Measurements from ENCODE around the gene FCER1G. TPM values are rescaled to one million over a fixed set of nuclear protein-coding genes. Genes with fewer than 3 reads are reported as not detected.

The FCER1G gene
- polyA plus RNA-seq, 3 donors = 2,686 to 4,191 (median 2,715) TPM

GRCh38 chr1:161177936-161178244 lies 37.2 kb upstream of the FCER1G start:
- intact Hi-C loops (cut with micrococcal nuclease) = no loop called here
- peak overlapping the region; percentile 94 for H2AFZ ChIP-seq (ENCODE audit: insufficient read depth, low read depth, low read length, poor library complexity, severe bottlenecking)

GRCh38 chr1:161179698-161180097 lies 35.4 kb upstream of the FCER1G start:
- Histone ChIP-seq H4K20me1 (ENCODE audit: insufficient read depth, low read length) (no peaks in the 10 kb centered on the region), H3K9ac (ENCODE audit: insufficient read depth, low read length, poor library complexity, severe bottlenecking) (no peak overlapping the region), H3K4me2 (replicated peaks; ENCODE audit: extremely low read depth, low read length, poor library complexity, severe bottlenecking) (no peak overlapping the region), H3K4me1 (ENCODE audit: control insufficient read depth in 1 of 2, insufficient read depth in 2 of 2, low read length in 2 of 2) (peaks cover 62 to 68% of the 10 kb centered on the region in 2 donors), H3K4me3 (replicated peaks in 1 of 3; ENCODE audit: low read depth in 2 of 3, low read length in 3 of 3) (no peak overlapping the region), H2AFZ (ENCODE audit: insufficient read depth, low read depth, low read length, poor library complexity, severe bottlenecking) (no peak overlapping the region), H3K36me3 (replicated peaks in 1 of 2; ENCODE audit: control insufficient read depth in 1 of 2, insufficient read depth in 2 of 2, low read length in 2 of 2) (peaks cover 12 to 13% of the 10 kb centered on the region in 2 donors), H3K27me3 (ENCODE audit: control insufficient read depth in 2 of 2, insufficient read depth in 2 of 2, low read length in 2 of 2) (no peaks in the 10 kb centered on the region), H3K79me2 (ENCODE audit: insufficient read depth, low read length) (peaks cover 19% of the 10 kb centered on the region), H3K27ac (ENCODE audit: low read depth in 1 of 2, low read length in 2 of 2) (no peak overlapping the region), H3K9me3 (replicated peaks in 1 of 2; ENCODE audit: control insufficient read depth in 1 of 2, insufficient read depth in 1 of 2, low read length in 2 of 2) (no peaks in the 10 kb centered on the region)
- H3K4me1 Mint-ChIP-seq = peaks cover 65% of the 10 kb centered on the region
- intact Hi-C loops (cut with micrococcal nuclease) = no loop called here
- H3K27ac Mint-ChIP-seq = peak overlapping the region in 4 of 7 donors; percentile 26 to 79 (median 60)
- H3K9me3 Mint-ChIP-seq = no peaks in the 10 kb centered on the region
- no peak for TF ChIP-seq CTCF (IDR thresholded peaks at IDR 0.05)
- H3K36me3 Mint-ChIP-seq = peaks cover 10 to 16% of the 10 kb centered on the region in 2 donors
- no peak for DNase-seq
- 94% methylated on average over 2 of the region's 3 CpGs for WGBS (ENCODE audit: insufficient coverage)
- no peak overlapping the region for H3K4me3 Mint-ChIP-seq
- no peaks in the 10 kb centered on the region for H3K27me3 Mint-ChIP-seq (ENCODE audit: low read depth in 3 of 3)

More at GRCh38 chr1:161177936-161178244, 37.2 kb upstream of the FCER1G start:
- no peak for DNase-seq
- Mint-ChIP-seq H3K27ac (peak overlapping the region; percentile 95 to 100 (median 99)), H3K9me3 (no peaks in the 10 kb centered on the region), H3K4me1 (peaks cover 48% of the 10 kb centered on the region), H3K27me3 (ENCODE audit: low read depth in 3 of 3) (no peaks in the 10 kb centered on the region), H3K4me3 (peak overlapping the region; percentile 99 to 100), H3K36me3 (peaks cover 29 to 34% of the 10 kb centered on the region in 2 donors)
- H3K9me3 ChIP-seq (replicated peaks in 1 of 2; ENCODE audit: control insufficient read depth in 1 of 2, insufficient read depth in 1 of 2, low read length in 2 of 2) = no peaks in the 10 kb centered on the region
- peak overlapping the region; percentile 66 to 95 (median 78) for H3K4me3 ChIP-seq (replicated peaks in 1 of 3; ENCODE audit: low read depth in 2 of 3, low read length in 3 of 3)
- 77% methylated on average over 4 of the region's 9 CpGs for WGBS (ENCODE audit: insufficient coverage)
- H3K79me2 ChIP-seq (ENCODE audit: insufficient read depth, low read length) = peaks cover 19% of the 10 kb centered on the region
- no peak for TF ChIP-seq CTCF (IDR thresholded peaks at IDR 0.05)
- no peaks in the 10 kb centered on the region for H3K27me3 ChIP-seq (ENCODE audit: control insufficient read depth in 2 of 2, insufficient read depth in 2 of 2, low read length in 2 of 2)
- H3K4me1 ChIP-seq (ENCODE audit: control insufficient read depth in 1 of 2, insufficient read depth in 2 of 2, low read length in 2 of 2) = peaks cover 44 to 50% of the 10 kb centered on the region in 2 donors
- peaks cover 28 to 31% of the 10 kb centered on the region in 2 donors for H3K36me3 ChIP-seq (replicated peaks in 1 of 2; ENCODE audit: control insufficient read depth in 1 of 2, insufficient read depth in 2 of 2, low read length in 2 of 2)
- H4K20me1 ChIP-seq (ENCODE audit: insufficient read depth, low read length) = no peaks in the 10 kb centered on the region
- H3K27ac ChIP-seq (ENCODE audit: low read depth in 1 of 2, low read length in 2 of 2) = peak overlapping the region; percentile 71 to 90
- H3K4me2 ChIP-seq (replicated peaks; ENCODE audit: extremely low read depth, low read length, poor library complexity, severe bottlenecking) = peak overlapping the region; percentile 93
- H3K9ac ChIP-seq (ENCODE audit: insufficient read depth, low read length, poor library complexity, severe bottlenecking) = peak overlapping the region; percentile 83
